ENCODE data around the gene PLP1. TPM values are rescaled to one million over a fixed set of nuclear protein-coding genes. Genes with fewer than 3 reads are reported as not detected.

Gene PLP1, protein sequence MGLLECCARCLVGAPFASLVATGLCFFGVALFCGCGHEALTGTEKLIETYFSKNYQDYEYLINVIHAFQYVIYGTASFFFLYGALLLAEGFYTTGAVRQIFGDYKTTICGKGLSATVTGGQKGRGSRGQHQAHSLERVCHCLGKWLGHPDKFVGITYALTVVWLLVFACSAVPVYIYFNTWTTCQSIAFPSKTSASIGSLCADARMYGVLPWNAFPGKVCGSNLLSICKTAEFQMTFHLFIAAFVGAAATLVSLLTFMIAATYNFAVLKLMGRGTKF
- total RNA-seq = 10 to 100 TPM in 1 of 2 donors, 1 to 10 TPM in 1; 5.1 to 16.0 TPM
- 150 TPM for polyA plus RNA-seq (2013, experiment 1 of 2)
- polyA plus RNA-seq (2013, experiment 2 of 2) = 129 TPM
- long read RNA-seq, experiment 1, partial matches to known transcripts = 1 of 2 reads
- long read RNA-seq, experiment 1, other reads (novel, unspliced or antisense) = 1 of 2 reads
- long read RNA-seq, experiment 2, partial matches to known transcripts = 0 of 5 reads
- long read RNA-seq, experiment 2, other reads (novel, unspliced or antisense) = 1 of 5 reads
- long read RNA-seq, experiment 3, transcript PLP1-221 (7 exons, 2,896 nt) = major isoform, 25 of 57 reads
- long read RNA-seq, experiment 3, partial matches to known transcripts = 0 of 57 reads
- long read RNA-seq, experiment 3, other reads (novel, unspliced or antisense) = 30 of 57 reads
- long read RNA-seq, experiment 4, partial matches to known transcripts = 0 of 2 reads
- long read RNA-seq, experiment 4, other reads (novel, unspliced or antisense) = 0 of 2 reads

DNA sequence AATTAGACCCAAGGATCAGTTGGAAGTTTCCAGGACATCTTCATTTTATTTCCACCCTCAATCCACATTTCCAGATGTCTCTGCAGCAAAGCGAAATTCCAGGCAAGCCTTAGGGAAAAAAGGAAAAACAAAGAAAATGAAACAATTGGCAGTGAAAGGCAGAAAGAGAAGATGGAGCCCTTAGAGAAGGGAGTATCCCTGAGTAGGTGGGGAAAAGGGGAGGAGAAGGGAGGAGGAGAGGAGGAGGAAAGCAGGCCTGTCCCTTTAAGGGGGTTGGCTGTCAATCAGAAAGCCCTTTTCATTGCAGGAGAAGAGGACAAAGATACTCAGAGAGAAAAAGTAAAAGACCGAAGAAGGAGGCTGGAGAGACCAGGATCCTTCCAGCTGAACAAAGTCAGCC, at the start of gene PLP1:
PLP1 (plus strand) TSS at position 295 of the 400 bp plus-strand sequence. CDS start 156 bp downstream, outside the sequence.
- DNase-seq = no peak
- 68% methylated on average over 2 of the region's 2 CpGs; no CpG with 5 or more reads in 1 of the 2 experiments for WGBS, 2 experiments (ENCODE audit: insufficient coverage in 1 of 2, insufficient read length in 1 of 2)
- no peaks in the 10 kb centered on the region for H3K9me3 ChIP-seq (ENCODE audit: control insufficient read depth, low read length)
- Mint-ChIP-seq H3K4me3 (no peak within 1 kb of the TSS), H3K36me3 (ENCODE audit: low read depth) (no peaks in the 10 kb centered on the region), H3K27ac (no peak within 1 kb of the TSS), H3K4me1 (peaks cover 38% of the 10 kb centered on the region), H3K9me3 (no peaks in the 10 kb centered on the region), H3K27me3 (ENCODE audit: insufficient read depth) (peaks cover 8% of the 10 kb centered on the region)
- H3K27me3 ChIP-seq (ENCODE audit: control insufficient read depth, insufficient read depth, low read length, poor library complexity, severe bottlenecking) = no peaks in the 10 kb centered on the region
- H3K9ac ChIP-seq (ENCODE audit: extremely low read depth, low read length, poor library complexity, severe bottlenecking) = no peak within 1 kb of the TSS
- H3K4me3 ChIP-seq (ENCODE audit: low read length) = no peak within 1 kb of the TSS
- H3K4me1 ChIP-seq (ENCODE audit: control insufficient read depth, insufficient read depth, low read length) = no peaks in the 10 kb centered on the region
- no peaks in the 10 kb centered on the region for H3K36me3 ChIP-seq (ENCODE audit: control insufficient read depth, insufficient read depth, low read length)
- peak within 1 kb of the TSS; percentile 51 for H3K27ac ChIP-seq (ENCODE audit: low read depth, low read length)
- TF ChIP-seq, protein P1, sequence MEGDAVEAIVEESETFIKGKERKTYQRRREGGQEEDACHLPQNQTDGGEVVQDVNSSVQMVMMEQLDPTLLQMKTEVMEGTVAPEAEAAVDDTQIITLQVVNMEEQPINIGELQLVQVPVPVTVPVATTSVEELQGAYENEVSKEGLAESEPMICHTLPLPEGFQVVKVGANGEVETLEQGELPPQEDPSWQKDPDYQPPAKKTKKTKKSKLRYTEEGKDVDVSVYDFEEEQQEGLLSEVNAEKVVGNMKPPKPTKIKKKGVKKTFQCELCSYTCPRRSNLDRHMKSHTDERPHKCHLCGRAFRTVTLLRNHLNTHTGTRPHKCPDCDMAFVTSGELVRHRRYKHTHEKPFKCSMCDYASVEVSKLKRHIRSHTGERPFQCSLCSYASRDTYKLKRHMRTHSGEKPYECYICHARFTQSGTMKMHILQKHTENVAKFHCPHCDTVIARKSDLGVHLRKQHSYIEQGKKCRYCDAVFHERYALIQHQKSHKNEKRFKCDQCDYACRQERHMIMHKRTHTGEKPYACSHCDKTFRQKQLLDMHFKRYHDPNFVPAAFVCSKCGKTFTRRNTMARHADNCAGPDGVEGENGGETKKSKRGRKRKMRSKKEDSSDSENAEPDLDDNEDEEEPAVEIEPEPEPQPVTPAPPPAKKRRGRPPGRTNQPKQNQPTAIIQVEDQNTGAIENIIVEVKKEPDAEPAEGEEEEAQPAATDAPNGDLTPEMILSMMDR (conservative IDR thresholded peaks at IDR 0.05) = no peak

DNA sequence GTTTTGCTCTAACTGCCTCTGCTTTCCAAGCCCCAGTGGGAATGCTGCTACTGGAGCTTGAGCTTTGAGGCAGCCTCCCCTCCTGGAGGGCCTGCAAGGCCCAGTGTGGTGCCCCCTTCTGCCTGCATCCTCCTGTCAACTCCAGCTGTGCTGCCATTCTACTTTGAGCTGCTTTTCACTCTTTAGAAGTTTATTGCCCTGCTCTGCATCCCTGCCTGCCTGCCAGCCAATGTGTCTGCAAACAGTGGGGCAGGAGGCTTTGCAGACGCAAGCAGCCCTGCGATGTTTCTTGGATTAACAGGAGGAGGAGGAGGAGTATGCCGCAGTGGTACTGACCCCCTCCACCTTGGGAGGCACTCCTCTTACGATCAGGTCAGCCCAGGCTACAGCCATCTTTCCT, 49.5 kb upstream of the PLP1 start:
- Mint-ChIP-seq H3K27me3 (ENCODE audit: insufficient read depth) (peaks cover 52% of the 10 kb centered on the region), H3K27ac (no peak overlapping the region), H3K4me3 (no peak overlapping the region), H3K9me3 (no peaks in the 10 kb centered on the region), H3K4me1 (peaks cover 65% of the 10 kb centered on the region), H3K36me3 (ENCODE audit: low read depth) (no peaks in the 10 kb centered on the region)
- peaks cover 9% of the 10 kb centered on the region for H3K4me1 ChIP-seq (ENCODE audit: control insufficient read depth, insufficient read depth, low read length)
- H3K9me3 ChIP-seq (ENCODE audit: control insufficient read depth, low read length) = no peaks in the 10 kb centered on the region
- H3K27ac ChIP-seq (ENCODE audit: low read depth, low read length) = no peak overlapping the region
- H3K27me3 ChIP-seq (ENCODE audit: control insufficient read depth, insufficient read depth, low read length, poor library complexity, severe bottlenecking) = peaks cover 28% of the 10 kb centered on the region
- TF ChIP-seq, protein P1 (conservative IDR thresholded peaks at IDR 0.05) = no peak
- no peaks in the 10 kb centered on the region for H3K36me3 ChIP-seq (ENCODE audit: control insufficient read depth, insufficient read depth, low read length)
- WGBS, 2 experiments (ENCODE audit: insufficient coverage in 1 of 2, insufficient read length in 1 of 2) = 72% methylated on average over 4 of the region's 4 CpGs; no CpG with 5 or more reads in 1 of the 2 experiments
- no peak overlapping the region for H3K9ac ChIP-seq (ENCODE audit: extremely low read depth, low read length, poor library complexity, severe bottlenecking)
- no peak overlapping the region for H3K4me3 ChIP-seq (ENCODE audit: low read length)
- DNase-seq = peak; percentile 80

DNA sequence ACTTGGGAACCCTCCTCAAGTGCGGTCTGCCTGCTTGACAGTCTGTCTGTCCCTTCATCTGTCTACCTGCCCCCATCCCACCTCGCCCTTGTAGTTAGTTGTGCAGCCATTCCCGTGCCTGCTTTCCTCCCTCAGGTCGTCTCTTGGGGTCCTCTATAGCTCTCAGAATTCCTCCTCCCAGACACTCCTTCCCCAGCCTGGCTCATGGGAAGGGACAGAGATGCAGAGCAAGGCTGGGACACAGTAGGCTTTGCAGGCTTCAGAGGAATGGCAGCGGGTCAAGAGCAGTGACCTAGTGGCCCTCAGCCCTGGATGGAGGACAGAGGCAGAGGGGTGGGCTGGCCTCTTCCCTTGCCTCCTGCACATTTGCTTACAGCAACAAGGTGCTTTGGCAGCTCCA, 47.6 kb upstream of the PLP1 start:
- H3K9me3 Mint-ChIP-seq = no peaks in the 10 kb centered on the region
- no peaks in the 10 kb centered on the region for H3K36me3 Mint-ChIP-seq (ENCODE audit: low read depth)
- TF ChIP-seq, protein P1 (conservative IDR thresholded peaks at IDR 0.05) = no peak
- no peak overlapping the region for H3K9ac ChIP-seq (ENCODE audit: extremely low read depth, low read length, poor library complexity, severe bottlenecking)
- peak; percentile 70 for DNase-seq
- peaks cover 34% of the 10 kb centered on the region for H3K27me3 Mint-ChIP-seq (ENCODE audit: insufficient read depth)
- H3K27ac Mint-ChIP-seq = peak overlapping the region; percentile 77
- H3K4me3 ChIP-seq (ENCODE audit: low read length) = no peak overlapping the region
- H3K9me3 ChIP-seq (ENCODE audit: control insufficient read depth, low read length) = no peaks in the 10 kb centered on the region
- H3K4me1 ChIP-seq (ENCODE audit: control insufficient read depth, insufficient read depth, low read length) = peaks cover 9% of the 10 kb centered on the region
- H3K27ac ChIP-seq (ENCODE audit: low read depth, low read length) = no peak overlapping the region
- H3K36me3 ChIP-seq (ENCODE audit: control insufficient read depth, insufficient read depth, low read length) = no peaks in the 10 kb centered on the region
- peaks cover 76% of the 10 kb centered on the region for H3K4me1 Mint-ChIP-seq
- H3K27me3 ChIP-seq (ENCODE audit: control insufficient read depth, insufficient read depth, low read length, poor library complexity, severe bottlenecking) = peaks cover 13% of the 10 kb centered on the region
- peak overlapping the region; percentile 28 for H3K4me3 Mint-ChIP-seq
- 65 to 80% methylated on average over 3 to 5 of the region's 5 CpGs for WGBS, 2 experiments (ENCODE audit: insufficient coverage in 1 of 2, insufficient read length in 1 of 2)
